HepG2 (cell line): Measurements from ENCODE around the gene FOCAD. TPM values are rescaled to one million over a fixed set of nuclear protein-coding genes. Genes with fewer than 3 reads are reported as not detected.

Experiments
- ATAC-seq: fragments of 200-7000 bp; cut with Tn5 transposase; 3 replicates; pipeline ENCODE4 v1.9.1; 2020; ENCODE audit warnings: mild to moderate bottlenecking, moderate library complexity
- BruUV-seq: library from RNA; stranded (reverse); fragments of 400-500 nt; replicated peaks from 2 replicates; lab custom pipeline; 2021; lab: Mats Ljungman, UMichigan
- CTCF ChIA-PET: fragments of 300-600 bp; formaldehyde crosslinking; extraction: SDS; loops from one replicate; lab custom pipeline; 2021; ENCODE audit warnings: low total read pairs, inconsistent platforms, low intra/inter-chr PET ratio; lab: Yijun Ruan, JAX
- POLR2A ChIA-PET: fragments of 350-600 bp; sonication (Branson Sonifier 250); formaldehyde crosslinking; loops from one replicate; lab custom pipeline; 2020; ENCODE audit warnings: antibody characterized with exemption, inconsistent platforms; lab: Yijun Ruan, JAX
- DNase-seq: peaks from one replicate; pipeline ENCODE4 v3.0.0-alpha.2; 2015; ENCODE audit warnings: low spot score
- FAIRE-seq: peaks from 3 replicates; lab custom pipeline; 2011; peaks lifted over from hg19 to GRCh38; lab: Jason Lieb, UNC
- H2AFZ ChIP-seq: one replicate; pipeline ENCODE4 v1.6.1; 2011; ENCODE audit warnings: low read length, inconsistent platforms
- H3K27ac ChIP-seq: fragments of 300-600 bp; 3 replicates; pipeline ENCODE4 v1.8.0; 2011; ENCODE audit warnings: mixed run types, mild to moderate bottlenecking, mixed read lengths, low read length, inconsistent platforms; ENCODE audit not compliant: insufficient read depth; ENCODE audit errors: extremely low read length
- H3K27me3 ChIP-seq, 2 experiments: fragments of 200-600 bp in 1 of 2; 2 replicates in 1 of 2; 3 replicates in 1 of 2; pipeline versions ENCODE4 v1.6.0 to v1.8.0; 2011; ENCODE audit warnings: low read length in 2 of 2, mild to moderate bottlenecking in 2 of 2, moderate library complexity in 2 of 2, inconsistent platforms in 1 of 2; ENCODE audit not compliant: insufficient read depth in 2 of 2, control insufficient read depth in 1 of 2
- H3K36me3 ChIP-seq, 2 experiments: fragments of 200-600 bp in 1 of 2; replicated peaks in 1 of 2; 2 replicates in 1 of 2; 3 replicates in 1 of 2; pipeline versions ENCODE4 v1.5.1 to v1.8.0; 2011; ENCODE audit warnings: low read length in 2 of 2, inconsistent platforms in 1 of 2; ENCODE audit not compliant: insufficient read depth in 2 of 2, control insufficient read depth in 1 of 2
- H3K4me1 ChIP-seq: 2 replicates; pipeline ENCODE4 v1.5.1; 2012; ENCODE audit warnings: low read length, inconsistent platforms; ENCODE audit not compliant: insufficient read depth
- H3K4me2 ChIP-seq: 2 replicates; pipeline ENCODE4 v1.6.0; 2011; ENCODE audit warnings: low read depth, low read length, inconsistent platforms
- H3K4me3 ChIP-seq, 3 experiments: fragments of 200-600 bp in 1 of 3; sonication (generic), shearing (Covaris generic) in 1 of 3; replicated peaks in 1 of 3; 2 replicates each; pipeline ENCODE4 v1.5.1; 2011 to 2016; ENCODE audit warnings: low read length in 3 of 3, inconsistent platforms in 2 of 3, low read depth in 2 of 3, mild to moderate bottlenecking in 2 of 3, control low read depth in 1 of 3, mixed read lengths in 1 of 3; ENCODE audit not compliant: insufficient read depth in 1 of 3
- H3K79me2 ChIP-seq: one replicate; pipeline ENCODE4 v1.6.1; 2011; ENCODE audit warnings: low read length, inconsistent platforms; ENCODE audit not compliant: insufficient read depth
- H3K9ac ChIP-seq: 2 replicates; pipeline ENCODE4 v1.6.0; 2011; ENCODE audit warnings: mild to moderate bottlenecking, low read depth, low read length, inconsistent platforms; ENCODE audit not compliant: insufficient read depth
- H3K9me3 ChIP-seq: 2 replicates; pipeline ENCODE4 v1.5.1; 2012; ENCODE audit warnings: mild to moderate bottlenecking, low read length
- H4K20me1 ChIP-seq: 2 replicates; pipeline ENCODE4 v1.6.0; 2011; ENCODE audit warnings: inconsistent platforms, mild to moderate bottlenecking, low read length, moderate library complexity; ENCODE audit not compliant: insufficient read depth
- BCL6 ChIP-seq: IDR thresholded peaks from 2 replicates; pipeline ENCODE4 v1.6.1; 2016; ENCODE audit warnings: missing genetic modification reagents, missing compliant biosample characterization
- HNRNPLL ChIP-seq: fragments of 200-400 bp; formaldehyde crosslinking; IDR thresholded peaks from 2 replicates; pipeline ENCODE4 v1.6.1; 2017; ENCODE audit warnings: mild to moderate bottlenecking, low read depth, low read length; ENCODE audit not compliant: poor library complexity, severe bottlenecking
- HOMEZ ChIP-seq: IDR thresholded peaks from 2 replicates; pipeline ENCODE4 v1.6.1; 2016; ENCODE audit warnings: low read depth
- KDM6A ChIP-seq: IDR thresholded peaks from 2 replicates; pipeline ENCODE4 v1.6.1; 2016; ENCODE audit warnings: low read depth
- MIER3 ChIP-seq: IDR thresholded peaks from 2 replicates; pipeline ENCODE4 v1.6.1; 2016; ENCODE audit warnings: missing compliant biosample characterization, borderline replicate concordance
- SMARCC2 ChIP-seq: fragments of 450-650 bp; IDR thresholded peaks from 2 replicates; pipeline ENCODE4 v1.6.1; 2017; ENCODE audit warnings: antibody characterized with exemption, mild to moderate bottlenecking
- YEATS4 ChIP-seq: sonication (generic); formaldehyde crosslinking; IDR thresholded peaks from 2 replicates; pipeline ENCODE4 v1.4.0; 2020; ENCODE audit warnings: missing genetic modification reagents, borderline replicate concordance
- ZBTB3 ChIP-seq: sonication (generic); formaldehyde crosslinking; IDR thresholded peaks from 2 replicates; pipeline ENCODE4 v1.4.0; 2020; ENCODE audit warnings: low read depth, mild to moderate bottlenecking, moderate library complexity, missing genetic modification reagents, borderline replicate concordance
- ZNF510 ChIP-seq: sonication (generic); formaldehyde crosslinking; IDR thresholded peaks from 2 replicates; pipeline ENCODE4 v1.4.0; 2020; ENCODE audit warnings: low read depth, mild to moderate bottlenecking, missing genetic modification reagents
- ZNF883 ChIP-seq: sonication (generic); formaldehyde crosslinking; IDR thresholded peaks from 2 replicates; pipeline ENCODE4 v1.5.1; 2020; ENCODE audit warnings: mild to moderate bottlenecking, missing genetic modification reagents; ENCODE audit errors: not compliant biosample characterization
- ZSCAN21 ChIP-seq: sonication (generic); formaldehyde crosslinking; IDR thresholded peaks from 2 replicates; pipeline ENCODE4 v1.8.0; 2022; ENCODE audit warnings: mild to moderate bottlenecking, missing genetic modification reagents, moderate library complexity, borderline replicate concordance
- WGBS: methylation state at CpG from one replicate; pipeline ENCODE4 v1.1.6; 2017; ENCODE audit warnings: low lambda C conversion rate; 5-methylcytosine and 5-hydroxymethylcytosine counted together
- in situ Hi-C: cut with HindIII; loops from 2 replicates; pipeline ENCODE4 v1.10.0; 2017; ENCODE audit warnings: low pct_unique_long_range_greater_than_20kb; ENCODE audit not compliant: extremely low pct_ligation_motif_present
- intact Hi-C: fragments of 100-400 bp; cut with micrococcal nuclease; formaldehyde crosslinking; loops from one replicate; pipeline ENCODE4 v1.10.0; 2022; ENCODE audit not compliant: unreplicated experiment
- polyA plus RNA-seq, 8 experiments: library from polyadenylated mRNA; depleted of rRNA in 3 of 8; stranded (reverse) in 7 of 8; unstranded in 1 of 8; fragments of >200 nt; fragmentation: Illumina TruSeq in 4 of 8; extraction: Trizol in 4 of 8; gene quantifications; 2 replicates each; pipeline versions ENCODE4 v1.2.1 to v1.2.3, GENCODE V29; 2011 to 2016; ENCODE audit warnings: low read depth in 4 of 8, missing spikeins in 1 of 8, mixed read lengths in 1 of 8; ENCODE audit not compliant: insufficient read depth in 1 of 8
- total RNA-seq, 5 experiments: library from RNA; depleted of rRNA; stranded (reverse); fragments of >200 nt; fragmentation: Illumina TruSeq; extraction: Trizol; gene quantifications; 2 replicates each; pipeline ENCODE4 v1.2.3, GENCODE V29; 2016; ENCODE audit warnings: low read depth in 1 of 5

FOCAD gene
- total and polyA plus RNA-seq, 2 of the 13 experiments (the other 11 are each of a cell fraction or from before 2014, with no cell fraction given): 18.0 to 31.1 TPM

GRCh38 chr9:20642045-20642444 lies 42.0 kb upstream of the FOCAD start:
- POLR2A ChIA-PET: no interaction called here
- CTCF ChIA-PET: no interaction called here
- BruUV-seq: no TSS peak
- FAIRE-seq (no peak), DNase-seq (no peak)
- Histone ChIP-seq H3K4me2 (no peak overlapping the region), H4K20me1 (no peaks in the 10 kb centered on the region), H3K27ac (no peak overlapping the region), H3K27me3 (0 out of 5 replicates have a peak, but pooled peaks cover 0 to 4% of the 10 kb centered on the region in 2 experiments), H3K79me2 (no peaks in the 10 kb centered on the region), H3K36me3 (no peaks in the 10 kb centered on the region)
- intact Hi-C loops: no loop called here
- in situ Hi-C loops: loop anchor here (25.0 kb wide), 1 partner anchor 705 kb away; no protein-coding TSS in a partner anchor
- no peak for TF ChIP-seq ZNF510 (CRISPR knock-in tag)
- no peak for TF ChIP-seq ZBTB3 (CRISPR knock-in tag)
- TF ChIP-seq KDM6A (CRISPR knock-in tag): no peak
- TF ChIP-seq ZNF883 (CRISPR knock-in tag): no peak
- no peak for TF ChIP-seq BCL6 (CRISPR knock-in tag)
- TF ChIP-seq HNRNPLL: no peak
- TF ChIP-seq ZSCAN21 (CRISPR knock-in tag): no peak
- no peak for TF ChIP-seq SMARCC2
- TF ChIP-seq, all 625 proteins: peak for 0
- Histone ChIP-seq H3K9ac (no peak overlapping the region), H2AFZ (no peak overlapping the region), H3K4me3 (no peak overlapping the region), H3K9me3 (no peaks in the 10 kb centered on the region), H3K4me1 (no peaks in the 10 kb centered on the region)
- no peak for ATAC-seq
- 6% methylated on average over 1 of the region's 1 CpG for WGBS

- Histone ChIP-seq H3K27ac (no peak overlapping the region), H3K27me3 (0 out of 5 replicates have a peak, but pooled peaks cover 0 to 4% of the 10 kb centered on the region in 2 experiments), H3K9me3 (no peaks in the 10 kb centered on the region), H3K4me3 (no peak overlapping the region), H3K4me1 (no peaks in the 10 kb centered on the region), H3K9ac (no peak overlapping the region), H3K4me2 (no peak overlapping the region), H3K36me3 (no peaks in the 10 kb centered on the region), H2AFZ (no peak overlapping the region), H4K20me1 (no peaks in the 10 kb centered on the region), H3K79me2 (no peaks in the 10 kb centered on the region)
- ChIA-PET CTCF (no interaction called here), POLR2A (no interaction called here)
- in situ Hi-C loops: loop anchor here (25.0 kb wide), 1 partner anchor 706 kb away; no protein-coding TSS in a partner anchor
- TF ChIP-seq HOMEZ (CRISPR knock-in tag): no peak
- no peak for TF ChIP-seq MIER3 (CRISPR knock-in tag)
- no peak for TF ChIP-seq YEATS4
- no TSS peak for BruUV-seq
- no peak for ATAC-seq
- WGBS: 25% methylated on average over 2 of the region's 3 CpGs
- no peak for FAIRE-seq
- intact Hi-C loops: no loop called here
- DNase-seq: no peak
Measured at GRCh38 chr9:20643660-20644059, 40.4 kb upstream of the FOCAD start.
